ENCODE data around the gene ALX4.

Gene ALX4

DNA sequence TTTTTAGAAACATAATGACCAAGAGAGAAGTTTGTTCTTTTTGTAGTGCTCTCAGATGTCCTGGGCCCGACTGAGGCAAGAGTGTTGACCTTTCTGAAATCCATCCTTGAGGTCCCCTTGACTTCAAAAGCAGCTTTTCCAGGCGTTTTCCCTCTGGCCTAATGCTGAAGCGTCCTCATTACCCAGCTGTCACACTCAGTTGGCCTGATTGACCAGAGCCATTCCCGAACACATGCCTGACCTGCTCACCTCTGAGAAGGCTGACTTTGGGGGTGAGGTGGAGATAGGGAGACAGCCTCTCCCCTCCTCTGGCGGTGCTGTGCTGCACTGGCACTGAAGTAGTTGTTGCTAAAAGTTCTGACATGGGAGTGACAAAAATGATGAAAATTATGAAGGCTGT, 66.9 kb downstream of the ALX4 start:
- DNase-seq, result no peak

DNA sequence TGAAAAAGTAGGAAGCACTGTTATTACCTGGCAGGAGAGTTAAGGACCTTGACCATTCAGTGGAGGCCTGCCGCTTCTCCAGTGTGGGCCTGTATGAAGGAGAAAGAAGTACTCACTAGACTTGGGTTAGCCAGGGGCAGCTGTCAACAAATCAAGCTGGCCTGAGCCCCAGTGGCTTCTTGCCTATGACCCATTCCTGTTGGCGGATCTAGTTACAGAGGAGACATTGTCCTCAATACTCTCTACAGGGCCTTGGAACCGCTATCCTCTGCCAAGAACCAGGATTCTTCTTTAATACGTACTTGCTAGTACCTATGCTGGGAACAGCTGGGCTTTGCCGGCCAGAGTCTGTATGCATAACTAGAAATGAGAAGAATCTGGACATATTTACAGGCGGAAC, 68.1 kb downstream of the ALX4 start:
- DNase-seq, result no peak

DNA sequence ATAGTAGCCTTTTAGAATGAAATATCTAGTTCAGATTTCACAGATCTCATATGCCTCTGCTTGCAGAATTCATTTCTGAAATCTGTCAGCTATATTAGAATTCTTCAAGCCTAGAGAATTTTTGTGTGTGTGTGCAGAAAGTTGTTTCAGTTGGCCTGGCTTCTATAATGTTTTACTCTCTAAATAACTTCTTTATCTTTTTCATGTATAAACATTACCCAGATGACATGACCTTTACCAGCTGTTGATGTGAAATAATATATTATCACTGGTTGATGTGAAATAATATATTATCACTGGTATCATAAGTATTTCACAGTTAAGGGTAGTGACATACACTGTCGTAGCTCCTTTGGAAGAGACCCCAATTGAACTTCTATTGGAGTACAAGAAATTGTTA, 72.8 kb downstream of the ALX4 start:
- no peak for DNase-seq

DNA sequence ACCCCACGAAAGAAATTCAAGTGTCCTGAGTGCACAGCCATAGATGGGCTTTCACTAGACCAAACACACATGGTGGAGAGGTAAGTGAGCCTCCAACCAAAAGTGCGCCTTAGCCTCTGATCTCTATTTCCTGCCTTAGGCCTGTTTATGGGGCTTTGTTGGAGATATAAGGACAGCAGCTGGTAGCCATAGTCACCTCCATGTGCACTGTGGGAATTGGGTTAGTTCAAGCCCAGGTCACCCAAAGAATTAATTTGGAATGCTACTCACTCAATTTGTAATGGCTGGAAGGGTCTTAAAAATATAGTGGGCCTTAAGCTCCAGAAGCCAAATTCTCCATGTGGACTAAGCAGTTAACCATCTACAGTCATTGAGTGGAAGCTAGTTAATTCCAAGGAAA, 73.6 kb downstream of the ALX4 start:
- DNase-seq, result no peak

DNA sequence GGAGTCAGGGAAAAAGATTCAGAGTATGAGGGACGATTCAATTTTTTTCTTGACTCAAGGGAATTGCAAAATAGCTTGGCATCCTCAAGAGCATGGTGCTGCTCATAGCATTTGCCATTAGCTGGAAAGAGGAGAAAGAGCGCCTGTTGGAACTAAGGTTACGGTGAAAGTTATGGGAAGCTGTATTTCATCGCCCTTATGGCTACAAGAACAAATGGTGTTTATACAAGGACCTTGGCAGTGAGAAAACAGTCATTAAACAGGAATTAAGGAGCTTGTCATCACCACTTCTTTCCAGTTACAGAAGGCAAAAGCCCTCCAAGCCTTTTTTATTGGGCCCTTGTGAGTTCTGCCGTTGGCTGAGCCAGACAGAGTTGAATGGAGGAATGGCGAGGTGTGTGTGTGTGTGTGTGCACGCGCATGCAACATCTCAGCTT, 74.2 kb downstream of the ALX4 start:
- DNase-seq, result no peak

DNA sequence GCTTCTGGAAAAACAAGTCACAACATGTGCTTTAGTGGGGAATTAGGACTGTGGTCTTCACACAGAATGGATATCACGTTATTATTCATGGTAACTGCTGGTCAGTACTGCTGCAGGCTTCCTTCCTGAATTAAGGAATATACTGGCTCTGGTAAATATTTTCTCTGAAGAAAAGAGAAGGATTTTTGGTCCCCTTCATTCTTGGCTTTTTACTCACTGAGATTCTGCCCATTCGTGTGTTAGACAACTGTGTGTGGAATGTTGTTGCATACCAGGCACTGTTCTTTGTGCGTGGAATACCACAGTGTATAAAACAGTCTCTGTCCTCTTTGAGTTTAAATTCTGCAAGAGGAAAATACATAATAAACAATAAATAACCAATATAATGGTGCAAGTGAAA, 80.3 kb downstream of the ALX4 start:
- no peak for DNase-seq

DNA sequence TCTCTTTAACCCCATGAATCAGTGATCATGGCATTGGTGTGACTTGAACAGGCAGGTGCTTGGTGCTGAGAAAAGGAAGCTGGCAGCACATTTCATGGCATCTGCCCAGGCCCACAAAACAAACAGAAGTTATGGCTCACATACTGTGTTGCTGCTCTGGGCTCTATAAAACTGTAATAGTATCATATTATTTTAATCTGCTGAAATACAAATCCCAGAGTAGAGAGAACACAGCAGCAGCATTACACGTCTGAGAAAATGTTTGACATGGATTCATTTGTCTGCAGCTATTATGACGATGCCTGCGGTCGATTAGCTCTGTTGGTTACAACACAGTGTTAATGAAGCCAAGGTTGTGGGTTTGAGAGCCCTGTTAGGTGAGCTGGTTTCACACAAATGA, 80.8 kb downstream of the ALX4 start:
- DNase-seq, result no peak

DNA sequence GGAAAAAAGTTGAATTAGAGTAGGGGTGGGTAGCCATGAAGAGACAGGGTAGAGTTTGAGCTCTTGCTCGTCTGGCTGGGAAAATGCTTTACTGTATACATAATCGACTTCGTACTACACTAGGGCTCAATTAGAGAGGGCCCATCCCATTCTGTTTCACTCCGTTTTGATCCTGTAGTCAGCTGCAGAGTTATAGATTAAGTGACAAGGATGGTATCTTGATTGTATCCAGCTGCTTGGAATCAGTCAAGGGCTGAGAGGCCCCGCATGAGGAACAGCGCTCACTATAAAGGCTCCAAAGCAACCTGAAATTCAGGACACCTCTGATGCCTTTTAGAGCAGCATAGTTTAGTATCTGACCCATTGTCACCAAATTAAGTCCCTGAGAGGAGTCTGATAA, 81.6 kb downstream of the ALX4 start:
- no peak for DNase-seq

DNA sequence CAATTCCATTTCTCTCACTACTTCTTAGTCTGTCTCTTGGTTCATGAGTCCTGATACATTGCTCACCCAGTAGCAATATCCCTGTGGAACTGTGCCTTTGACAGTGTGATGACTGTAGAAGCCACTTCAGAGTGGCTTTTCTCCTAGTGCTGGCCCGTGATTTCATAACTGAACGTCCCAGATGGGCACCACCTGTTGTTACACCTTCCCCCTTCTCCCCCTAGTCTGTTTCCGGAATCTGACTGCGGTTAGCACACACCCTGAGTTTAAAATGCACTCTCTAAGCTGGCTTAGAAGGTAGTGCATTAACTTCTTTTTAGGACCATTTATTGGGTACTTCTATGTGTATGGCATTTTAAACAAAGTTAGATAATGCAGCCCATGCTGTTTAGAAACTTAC, 83.0 kb downstream of the ALX4 start:
- no peak for DNase-seq

DNA sequence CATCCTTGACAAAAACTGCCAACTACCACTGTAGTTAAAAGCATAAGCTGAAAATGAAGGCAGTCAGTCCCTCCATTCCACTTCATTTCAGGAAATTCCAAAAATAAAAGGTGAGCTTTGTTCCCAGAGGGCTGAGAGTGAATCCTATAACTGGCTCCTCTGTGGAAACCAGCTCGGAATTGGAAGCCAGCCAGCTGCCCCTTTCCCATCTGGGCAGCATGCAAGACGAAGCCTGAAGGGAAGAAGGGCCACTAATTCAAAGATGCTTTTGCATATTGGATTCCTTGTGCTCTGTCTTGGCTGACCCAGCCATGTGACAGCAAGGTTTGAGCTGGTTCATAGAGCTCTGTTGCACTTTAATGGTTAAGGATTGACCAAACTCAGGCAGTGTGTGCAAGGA, 83.4 kb downstream of the ALX4 start:
- DNase-seq, result no peak

DNA sequence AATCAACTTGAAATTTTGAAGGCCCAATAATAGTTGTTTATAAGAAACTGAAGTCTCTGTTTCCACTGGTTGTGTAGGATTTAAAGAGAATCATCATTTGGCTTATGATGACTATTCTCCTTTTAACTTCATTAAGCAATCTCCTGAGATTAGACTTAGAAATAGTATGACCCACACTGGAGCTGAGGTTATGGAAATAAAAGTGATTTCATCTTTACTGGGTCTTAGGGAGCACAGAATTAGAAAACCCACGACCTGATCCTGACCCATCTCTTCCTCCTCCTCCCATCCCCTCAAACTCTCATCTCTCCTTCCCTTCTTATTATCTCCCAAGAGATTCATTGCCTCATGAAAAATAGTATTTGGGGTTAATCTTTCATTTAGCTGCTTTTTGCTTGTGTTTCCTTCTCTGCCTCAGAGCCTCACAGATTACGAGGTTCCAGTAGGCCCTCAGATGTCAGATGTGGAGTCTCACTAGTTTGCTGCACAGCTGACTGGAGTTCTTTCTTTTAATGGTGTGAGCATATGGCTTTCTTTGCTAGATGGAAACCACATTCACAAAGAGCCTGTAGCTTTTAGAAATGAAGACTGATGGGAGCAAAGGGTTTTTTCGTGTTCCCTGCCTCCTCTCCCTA, 85.0 kb downstream of the ALX4 start:
- no peak for DNase-seq

DNA sequence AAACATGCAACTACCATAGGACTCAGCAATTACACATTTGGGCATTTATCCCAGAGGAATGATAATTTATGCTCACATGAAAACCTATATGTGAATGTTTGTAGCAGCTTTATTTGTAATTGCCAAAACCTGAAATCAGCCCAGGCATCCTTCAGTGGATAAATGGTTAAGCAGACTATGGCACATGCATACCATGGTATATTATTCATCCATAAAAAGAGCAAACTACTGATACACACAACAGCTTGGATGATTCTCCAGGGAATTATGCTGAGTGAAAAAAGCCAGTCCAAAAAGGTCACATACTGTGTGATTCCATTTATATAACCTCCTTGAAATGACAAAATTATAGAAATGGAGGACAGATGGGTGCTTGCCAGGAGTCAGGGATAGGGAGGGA, 86.7 kb downstream of the ALX4 start:
- no peak for DNase-seq

DNA sequence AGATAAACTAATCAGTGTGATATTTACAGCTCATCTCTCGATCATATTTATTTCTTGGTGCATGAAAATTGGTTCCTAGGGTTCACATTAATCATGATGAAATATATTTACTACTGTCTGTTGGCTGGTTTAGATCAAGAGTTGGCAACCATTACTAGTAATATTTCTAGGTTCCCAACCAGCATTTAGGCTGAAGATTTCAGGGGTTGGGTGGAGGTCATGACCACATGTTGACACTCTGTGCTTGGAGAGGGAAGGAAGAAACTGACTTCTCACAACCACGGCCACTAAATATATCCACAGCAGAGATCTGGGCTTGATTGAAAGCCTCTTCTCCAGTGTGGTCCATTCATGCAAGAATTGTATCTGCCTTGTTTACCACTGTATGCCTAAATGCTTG, 87.9 kb downstream of the ALX4 start:
- DNase-seq, result no peak

DNA sequence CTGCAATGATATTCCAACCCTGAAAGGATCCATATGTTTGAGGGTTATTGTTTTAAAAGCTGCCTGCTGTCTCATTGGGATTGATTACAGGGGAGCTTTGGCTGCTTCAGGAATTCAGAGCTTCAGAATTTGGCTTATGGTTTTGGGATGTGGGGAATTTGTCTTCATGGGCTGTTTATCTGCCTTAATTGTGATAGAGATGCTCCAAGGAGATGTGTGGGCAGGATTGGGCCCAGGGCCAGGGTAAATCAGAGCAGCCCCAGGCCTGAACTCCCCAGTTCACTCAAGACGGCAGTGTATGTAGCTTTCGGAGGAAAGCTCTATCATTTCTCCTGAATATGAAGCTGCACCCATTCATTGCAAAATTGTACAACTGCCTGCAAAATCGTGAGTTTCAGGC, 88.5 kb downstream of the ALX4 start:
- no peak for DNase-seq

DNA sequence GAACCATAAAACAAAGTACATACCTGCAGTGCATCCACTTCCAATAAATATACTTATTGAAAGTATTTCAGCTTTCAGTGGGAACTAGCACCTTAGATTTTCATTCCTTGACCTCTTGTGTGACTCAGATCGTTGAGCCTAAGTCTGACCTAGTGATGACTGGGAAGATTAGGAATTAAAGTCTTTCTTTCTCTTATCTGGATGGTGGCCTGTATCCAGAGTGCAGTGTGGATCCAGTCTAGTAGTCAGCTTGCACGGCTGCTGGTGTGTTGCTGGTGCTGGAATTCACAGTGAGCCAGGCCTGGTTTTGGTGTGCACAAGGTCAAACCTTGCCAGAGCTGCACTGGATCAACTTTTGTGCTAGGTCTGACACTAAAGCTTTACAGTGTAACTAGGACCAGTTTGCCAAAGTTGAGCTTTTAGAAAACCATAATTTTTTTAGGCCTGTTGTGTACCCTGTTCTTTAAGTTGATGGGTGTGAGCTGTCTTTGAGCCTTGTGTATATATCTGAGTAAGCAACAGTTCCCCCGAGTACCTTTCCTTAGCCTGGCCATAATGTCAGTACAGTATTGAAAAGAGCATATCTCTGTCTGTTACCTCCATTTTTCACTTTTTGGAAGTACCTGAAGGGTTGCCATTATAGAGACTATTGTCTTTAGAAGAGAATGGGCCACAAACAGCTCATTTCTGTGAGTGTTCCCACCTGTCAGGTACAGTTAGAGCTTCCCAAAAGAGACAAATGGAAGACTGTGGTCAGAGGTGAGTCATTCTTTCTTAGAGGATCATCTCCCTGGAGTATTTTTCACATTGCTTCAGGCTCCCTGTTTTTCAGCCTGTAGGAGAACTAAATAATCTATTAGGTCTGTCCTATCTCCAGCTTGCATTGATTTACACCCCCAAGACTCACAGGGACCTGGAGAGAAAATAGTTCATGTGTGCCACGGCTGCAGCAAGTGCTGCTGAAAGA, 89.8 kb downstream of the ALX4 start:
- DNase-seq, result no peak

DNA sequence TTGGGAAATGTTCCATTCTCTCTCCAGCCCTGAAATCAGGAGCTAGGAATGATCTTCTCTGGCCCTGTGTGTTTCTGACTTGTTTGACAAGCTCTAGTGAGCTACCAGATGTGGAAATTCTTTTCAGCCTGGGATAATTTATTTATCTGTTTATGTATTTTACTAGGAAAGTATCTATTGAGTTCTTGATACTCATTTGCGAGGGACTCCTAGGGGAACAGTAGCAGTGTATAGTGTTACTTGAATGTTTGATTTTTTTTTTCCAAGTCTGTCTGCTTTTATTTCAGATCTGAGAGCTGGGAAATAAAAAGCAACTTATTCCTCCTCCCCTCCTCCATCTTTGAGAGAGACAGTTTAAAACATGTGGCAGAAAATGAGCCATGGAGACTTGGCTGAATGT, 92.5 kb downstream of the ALX4 start:
- no peak for DNase-seq

DNA sequence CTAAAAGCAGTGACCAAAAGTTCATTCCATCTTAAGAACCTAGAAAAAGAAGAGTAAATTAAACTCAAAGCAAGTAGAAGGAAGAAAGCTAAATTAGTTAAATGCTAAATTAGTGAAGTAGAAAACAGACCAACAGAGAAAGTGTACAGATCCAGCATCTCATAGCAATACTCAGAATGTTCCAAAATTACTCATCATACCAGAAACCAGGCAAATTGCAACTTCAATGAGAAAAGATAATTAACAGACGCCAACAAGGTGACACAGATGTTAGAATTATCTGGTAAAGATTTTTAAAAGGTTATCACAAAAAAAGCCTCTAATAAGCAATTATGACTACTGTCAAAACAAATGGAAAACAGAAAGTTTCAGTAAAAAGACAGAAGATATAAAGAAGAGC, 96.8 kb downstream of the ALX4 start:
- no peak for DNase-seq

DNA sequence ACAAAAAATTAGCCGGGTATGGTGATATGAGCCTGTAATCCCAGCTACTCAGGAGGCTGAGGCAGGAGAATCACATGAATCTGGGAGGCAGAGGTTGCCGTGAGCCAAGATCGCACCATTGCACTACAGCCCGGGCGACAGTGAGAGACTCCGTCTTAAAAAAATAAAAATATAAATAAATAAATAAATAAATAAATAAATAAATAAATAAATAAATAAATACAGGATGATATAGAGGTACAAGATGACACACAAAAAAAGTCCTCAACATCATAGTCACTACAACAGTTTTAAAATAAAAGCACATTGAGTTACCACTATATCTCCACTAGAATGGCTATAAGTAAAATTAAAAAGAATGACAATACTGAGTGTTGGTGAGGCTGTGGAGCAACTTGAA, 97.8 kb downstream of the ALX4 start:
- DNase-seq, result no peak
